Bronchial epithelial cell (primary cell): ENCODE data around the gene PHYHD1. TPM values are rescaled to one million over a fixed set of nuclear protein-coding genes. Genes with fewer than 3 reads are reported as not detected.
"Not testable (repeated sequence)": the region's sequence is repeated elsewhere in the genome, so short reads cannot be mapped to it uniquely, and the experiment has no call there.

Experiments
- DNase-seq: peaks from one replicate; pipeline ENCODE4 v3.0.0-alpha.2; 2010; ENCODE audit warnings: low read depth
- FAIRE-seq: peaks from 2 replicates; lab custom pipeline; 2011; peaks lifted over from hg19 to GRCh38; lab: Jason Lieb, UNC
- H3K27me3 ChIP-seq: 2 replicates; pipeline ENCODE4 v1.5.1; 2011; ENCODE audit warnings: low read length; ENCODE audit not compliant: control insufficient read depth, insufficient read depth
- H3K36me3 ChIP-seq: 2 replicates; pipeline ENCODE4 v1.5.1; 2011; ENCODE audit warnings: low read length; ENCODE audit not compliant: control insufficient read depth, insufficient read depth
- H3K4me3 ChIP-seq: 2 replicates; pipeline ENCODE4 v1.5.1; 2011; ENCODE audit warnings: mild to moderate bottlenecking, low read depth, low read length, control low read depth
- CTCF ChIP-seq: IDR thresholded peaks from 2 replicates; pipeline ENCODE4 v1.5.1; 2011; ENCODE audit warnings: mild to moderate bottlenecking, moderate library complexity, low read length, control low read depth, inconsistent platforms; ENCODE audit not compliant: insufficient read depth, severe bottlenecking
- total RNA-seq: library from RNA; depleted of rRNA; stranded (reverse); fragments of >200 nt; gene quantifications from 2 replicates; pipeline ENCODE4 v1.2.1, GENCODE V29; 2014

PHYHD1 gene
- total RNA-seq, 1 donor from 2014 or later = 1.1 TPM

- TF ChIP-seq CTCF = no peak
- FAIRE-seq = no peak
- no peaks in the 10 kb centered on the region for H3K27me3 ChIP-seq
- H3K36me3 ChIP-seq = peaks cover 7% of the 10 kb centered on the region
- peak overlapping the region; percentile 87 for H3K4me3 ChIP-seq
- DNase-seq = no peak
These were observed 25.9 kb downstream of the PHYHD1 start for GRCh38 chr9:128946571-128947276.

- no peak for DNase-seq
- peaks cover 7% of the 10 kb centered on the region for H3K36me3 ChIP-seq
- TF ChIP-seq CTCF = no peak
- FAIRE-seq = no peak
- peak overlapping the region; percentile 87 for H3K4me3 ChIP-seq
- no peaks in the 10 kb centered on the region for H3K27me3 ChIP-seq
These were observed 26.4 kb downstream of the PHYHD1 start for GRCh38 chr9:128947277-128947526.

GRCh38 chr9:128947527-128948301 lies 26.9 kb downstream of the PHYHD1 start, which contains the start of the genes DOLK and NUP188:
DOLK (minus strand) TSS chr9:128947603; CDS start chr9:128947303, 300 bp downstream.
NUP188 (plus strand) TSS chr9:128947699; CDS start chr9:128947720, 21 bp downstream.
- H3K36me3 ChIP-seq = peaks cover 7% of the 10 kb centered on the region
- peak; percentile 73 for DNase-seq

GRCh38 chr9:128961403-128961802 lies 40.6 kb downstream of the PHYHD1 start:
- not testable (repeated sequence) for H3K4me3 ChIP-seq, FAIRE-seq, H3K36me3 ChIP-seq, H3K27me3 ChIP-seq, DNase-seq

More at GRCh38 chr9:128947527-128948301, 26.9 kb downstream of the PHYHD1 start, which contains the start of the genes DOLK and NUP188:
- TF ChIP-seq CTCF = no peak
- Histone ChIP-seq H3K4me3 (peak within 1 kb of the TSS; percentile 87), H3K27me3 (no peaks in the 10 kb centered on the region)
- FAIRE-seq = no peak

GRCh38 chr9:128969491-128969890 lies 48.7 kb downstream of the PHYHD1 start:
- no peak for TF ChIP-seq CTCF
- peaks cover 14% of the 10 kb centered on the region for H3K36me3 ChIP-seq

GRCh38 chr9:128972956-128973355 lies 52.2 kb downstream of the PHYHD1 start:
- Histone ChIP-seq H3K36me3 (peaks cover 17% of the 10 kb centered on the region), H3K27me3 (no peaks in the 10 kb centered on the region), H3K4me3 (no peak overlapping the region)
- DNase-seq = peak; percentile 81
- no peak for FAIRE-seq
- TF ChIP-seq CTCF = no peak

More at GRCh38 chr9:128969491-128969890, 48.7 kb downstream of the PHYHD1 start:
- Histone ChIP-seq H3K27me3 (no peaks in the 10 kb centered on the region), H3K4me3 (no peak overlapping the region)
- FAIRE-seq (no peak), DNase-seq (no peak)
